ENCODE data around the gene VAPA.

VAPA gene

DNA sequence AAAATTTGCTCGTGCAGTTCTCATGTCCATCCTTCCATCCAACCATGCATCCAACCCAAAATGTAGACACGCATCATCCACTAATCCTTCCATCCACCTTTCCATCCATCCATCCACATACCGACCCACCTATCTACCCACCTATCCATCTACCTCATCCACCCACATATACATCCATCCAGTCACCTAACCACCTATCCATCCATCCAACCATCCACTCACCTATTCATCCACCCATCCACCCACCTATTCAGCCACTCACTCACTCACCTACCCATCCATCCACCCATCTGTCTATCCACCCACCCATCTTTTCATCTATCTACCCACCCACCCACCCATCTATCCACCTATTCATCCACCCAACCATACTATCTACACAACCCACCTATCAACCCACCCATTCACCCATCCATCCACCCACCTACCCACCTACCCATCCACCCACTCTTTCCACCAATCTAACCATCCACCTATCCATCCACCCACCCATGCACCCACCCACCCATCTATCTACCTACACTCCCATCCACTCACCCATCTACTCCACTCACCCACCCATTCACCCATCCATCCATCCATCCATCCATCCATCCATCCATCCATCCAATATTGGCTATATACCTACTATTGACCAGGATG lies 94.3 kb downstream of the VAPA start:
- no peak overlapping the region for H3K27ac ChIP-seq
- no peak for TF ChIP-seq ZFX (IDR thresholded peaks at IDR 0.05; ENCODE audit: borderline replicate concordance)
- TF ChIP-seq, protein P1, sequence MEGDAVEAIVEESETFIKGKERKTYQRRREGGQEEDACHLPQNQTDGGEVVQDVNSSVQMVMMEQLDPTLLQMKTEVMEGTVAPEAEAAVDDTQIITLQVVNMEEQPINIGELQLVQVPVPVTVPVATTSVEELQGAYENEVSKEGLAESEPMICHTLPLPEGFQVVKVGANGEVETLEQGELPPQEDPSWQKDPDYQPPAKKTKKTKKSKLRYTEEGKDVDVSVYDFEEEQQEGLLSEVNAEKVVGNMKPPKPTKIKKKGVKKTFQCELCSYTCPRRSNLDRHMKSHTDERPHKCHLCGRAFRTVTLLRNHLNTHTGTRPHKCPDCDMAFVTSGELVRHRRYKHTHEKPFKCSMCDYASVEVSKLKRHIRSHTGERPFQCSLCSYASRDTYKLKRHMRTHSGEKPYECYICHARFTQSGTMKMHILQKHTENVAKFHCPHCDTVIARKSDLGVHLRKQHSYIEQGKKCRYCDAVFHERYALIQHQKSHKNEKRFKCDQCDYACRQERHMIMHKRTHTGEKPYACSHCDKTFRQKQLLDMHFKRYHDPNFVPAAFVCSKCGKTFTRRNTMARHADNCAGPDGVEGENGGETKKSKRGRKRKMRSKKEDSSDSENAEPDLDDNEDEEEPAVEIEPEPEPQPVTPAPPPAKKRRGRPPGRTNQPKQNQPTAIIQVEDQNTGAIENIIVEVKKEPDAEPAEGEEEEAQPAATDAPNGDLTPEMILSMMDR (IDR thresholded peaks at IDR 0.05), result no peak

Data from 22Rv1 (cell line).